NCI-H526 treated with DMSO at 0.1 percent for 48 hours (cell line): ENCODE measurements around the gene ESPNL.

Source experiments
- DNase-seq: peaks from one replicate; lab custom pipeline; 2025; lab: John Stamatoyannopoulos, UW

The ESPNL gene

DNA sequence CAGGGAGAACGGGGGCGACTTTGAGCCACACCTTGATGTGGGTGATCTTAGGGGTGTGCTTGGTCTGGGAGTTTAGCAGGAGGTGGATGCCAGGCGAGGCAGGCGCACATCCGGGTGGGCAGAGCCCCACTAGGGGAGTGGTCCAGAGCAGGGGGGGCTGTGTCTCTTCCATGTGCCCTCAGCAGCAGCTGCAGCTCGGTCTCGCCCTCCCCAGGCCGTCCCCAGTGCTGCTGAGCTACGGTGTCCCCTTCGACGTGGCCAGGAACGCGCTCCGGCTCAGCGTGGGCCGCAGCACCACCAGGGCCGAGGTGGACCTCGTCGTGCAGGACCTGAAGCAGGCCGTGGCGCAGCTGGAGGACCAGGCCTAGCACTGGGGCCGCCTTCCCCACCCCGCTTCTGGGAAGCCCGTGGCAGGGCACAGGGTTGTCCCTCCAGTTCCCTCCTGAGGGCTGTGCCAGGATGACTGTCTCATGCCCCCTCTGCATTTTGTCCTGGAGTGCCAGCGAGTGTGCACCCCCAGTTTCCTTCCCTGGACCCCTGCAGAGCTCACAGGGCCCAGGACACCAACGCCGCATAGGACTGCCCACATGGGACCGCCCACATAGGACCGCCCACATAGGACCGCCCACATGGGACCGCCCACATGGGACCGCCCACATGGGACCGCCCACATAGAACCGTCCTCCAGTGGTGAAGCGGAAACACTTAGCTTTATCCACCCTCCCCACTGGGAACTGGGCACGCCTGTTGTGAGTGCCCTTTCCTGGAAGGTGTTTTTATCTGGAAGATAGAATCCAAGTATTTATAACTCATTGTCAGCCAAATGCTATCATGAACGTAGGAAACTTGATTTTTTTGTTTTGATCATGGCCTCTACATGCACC lies 1.9 kb upstream of the ESPNL start:
- DNase-seq, result peak; percentile 64

DNA sequence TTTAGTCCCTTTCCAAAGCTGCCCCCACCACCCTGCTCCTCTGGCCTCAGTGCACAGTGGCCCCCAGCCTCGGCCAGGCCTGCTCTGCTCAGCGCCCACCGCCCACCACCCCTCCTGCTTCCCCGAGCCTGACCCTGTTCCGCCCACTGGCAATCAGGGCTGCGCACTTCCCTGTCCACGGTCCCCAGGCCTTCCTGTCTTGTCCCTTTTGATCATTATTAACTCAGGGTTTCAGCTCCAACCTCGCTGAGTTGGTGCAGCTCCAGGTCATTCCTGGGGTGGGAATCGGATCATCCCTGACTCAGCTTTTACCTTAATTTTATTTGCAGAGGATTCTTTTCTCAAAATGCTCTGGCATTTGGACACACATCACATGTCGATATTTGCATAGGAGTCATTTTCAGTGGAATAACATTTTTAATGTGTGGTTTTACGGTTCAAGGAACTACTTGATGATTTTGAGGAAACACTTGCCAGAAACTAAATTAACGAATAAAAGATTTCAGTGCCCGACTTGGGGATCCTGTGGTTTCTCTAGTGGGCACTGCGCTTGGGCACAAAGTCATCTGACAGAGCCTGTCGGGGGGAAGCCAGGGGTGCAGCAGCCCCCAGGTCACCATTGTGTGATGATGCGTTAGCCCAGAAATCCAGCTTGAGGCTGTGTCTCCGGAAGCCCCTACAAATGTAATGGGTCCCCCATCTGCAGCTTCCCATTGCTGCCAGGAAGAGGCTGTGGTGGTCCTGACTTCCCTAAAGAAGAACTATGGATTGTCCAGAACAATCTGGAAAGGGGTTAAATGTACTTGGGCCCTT lies 1.0 kb upstream of the ESPNL start:
- DNase-seq, result peak; percentile 24

DNA sequence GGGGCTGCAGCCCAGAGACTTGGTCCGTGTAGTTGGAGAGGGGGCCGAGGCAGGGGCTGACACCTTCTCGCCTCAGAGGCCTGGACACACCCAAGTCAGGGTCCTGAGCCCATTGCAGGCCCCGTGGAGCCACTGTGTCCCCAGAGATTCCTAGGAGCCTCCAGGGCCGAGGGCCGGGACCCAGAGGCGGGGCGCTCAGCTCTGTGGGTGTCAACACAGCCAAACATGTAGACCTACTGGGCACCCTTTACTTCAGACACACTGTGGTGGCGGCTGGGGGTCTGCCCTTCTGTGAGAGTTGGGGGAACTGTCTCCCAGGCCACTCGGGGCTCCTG lies 459 bp upstream of the ESPNL start:
- no peak for DNase-seq

DNA sequence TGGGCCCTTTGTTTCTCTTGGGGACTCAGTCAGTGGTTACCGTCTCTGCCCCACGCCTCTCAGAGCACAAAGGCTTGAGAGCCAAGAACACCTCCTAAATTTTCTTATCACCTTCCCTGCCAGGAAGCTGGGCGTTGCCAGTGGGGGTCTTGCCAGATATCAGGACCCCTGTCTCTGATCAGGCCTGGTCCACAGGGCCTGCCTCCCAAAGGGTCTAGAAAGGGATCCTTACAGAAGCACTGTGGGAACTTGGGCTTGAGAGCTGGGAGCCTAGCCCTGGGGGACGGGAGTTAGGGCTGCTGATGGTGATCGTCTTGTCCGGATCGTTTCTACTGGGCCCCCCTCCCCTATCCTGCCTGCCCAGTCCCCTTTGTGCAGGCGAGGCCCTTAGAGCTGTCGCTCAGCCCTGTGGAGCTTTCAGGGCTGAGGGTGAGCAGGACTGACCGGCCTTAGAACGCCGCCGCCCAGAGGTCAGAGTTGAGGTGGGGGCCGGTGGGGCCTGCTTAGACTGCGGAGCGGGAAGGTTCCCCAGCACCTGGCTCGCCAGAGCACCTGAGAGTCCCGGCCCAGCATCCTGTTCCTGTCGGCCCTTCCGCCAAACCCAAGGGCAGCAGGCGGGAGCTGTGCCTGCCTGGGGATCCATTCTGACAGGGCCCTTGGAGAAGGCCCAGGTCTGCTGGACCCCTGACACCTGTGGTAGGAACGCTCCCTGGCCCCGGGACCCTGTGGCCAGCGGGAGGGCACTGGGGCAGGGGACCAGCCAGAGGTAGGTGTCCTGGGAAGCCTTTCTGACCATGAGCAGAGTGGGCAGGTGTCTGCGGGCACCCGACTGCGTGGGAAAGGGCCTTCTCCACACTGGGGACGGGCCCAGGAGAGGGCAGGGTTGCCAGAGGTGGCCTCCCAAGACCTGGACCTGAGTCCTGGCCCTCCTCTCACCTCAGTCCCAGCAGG lies 956 bp downstream of the ESPNL start:
- no peak for DNase-seq

DNA sequence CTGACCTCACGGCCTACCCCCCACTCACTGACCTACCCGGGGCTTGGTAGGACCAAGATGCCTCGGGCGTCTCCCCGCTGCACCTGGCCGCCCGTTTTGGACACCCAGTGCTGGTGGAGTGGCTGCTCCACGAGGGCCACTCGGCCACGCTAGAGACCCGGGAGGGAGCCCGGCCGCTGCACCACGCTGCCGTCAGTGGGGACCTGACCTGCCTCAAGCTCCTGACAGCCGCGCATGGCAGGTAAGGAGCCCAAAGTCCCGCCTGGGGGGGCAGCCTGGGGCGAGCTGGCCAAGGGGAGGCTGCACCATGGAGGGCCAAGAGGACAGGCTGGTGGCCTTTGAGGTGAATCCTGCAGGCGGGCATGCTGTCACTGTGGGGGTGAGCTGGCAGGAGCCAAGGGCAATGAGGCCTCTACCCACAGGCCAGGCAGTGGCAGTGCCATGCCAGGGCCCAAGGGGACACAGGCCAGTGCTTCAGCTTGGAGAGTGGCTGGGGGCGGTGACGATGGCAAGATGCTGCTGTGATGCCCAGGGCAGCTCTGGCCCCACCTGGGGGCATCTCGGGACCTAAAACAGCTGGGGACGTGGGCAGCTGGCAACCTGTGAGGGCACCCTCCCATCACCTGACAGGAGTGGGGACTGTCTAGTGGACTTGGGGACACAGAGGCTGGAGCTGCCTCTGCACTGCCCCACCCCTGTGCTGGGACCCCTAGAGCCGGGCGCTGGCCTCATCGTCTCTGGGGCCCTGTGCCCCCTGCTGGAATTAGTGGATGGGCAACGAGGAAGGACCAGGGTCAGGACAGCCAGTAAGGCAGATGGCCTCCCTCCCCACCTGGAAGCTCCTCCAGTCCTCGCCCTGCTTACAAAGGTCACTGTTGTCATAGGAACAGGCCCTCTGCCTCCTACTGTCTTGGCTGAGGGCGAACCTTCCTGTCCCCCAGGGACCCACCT lies 2.0 kb downstream of the ESPNL start:
- no peak for DNase-seq

- no peak for DNase-seq
Observed at GRCh38 chr2:238102865-238103264, 2.7 kb downstream of the ESPNL start.

- DNase-seq, result no peak
Observed at GRCh38 chr2:238103465-238104225, 3.5 kb downstream of the ESPNL start.

GRCh38 chr2:238104226-238104690 lies 4.1 kb downstream of the ESPNL start:
- DNase-seq, result no peak

DNA sequence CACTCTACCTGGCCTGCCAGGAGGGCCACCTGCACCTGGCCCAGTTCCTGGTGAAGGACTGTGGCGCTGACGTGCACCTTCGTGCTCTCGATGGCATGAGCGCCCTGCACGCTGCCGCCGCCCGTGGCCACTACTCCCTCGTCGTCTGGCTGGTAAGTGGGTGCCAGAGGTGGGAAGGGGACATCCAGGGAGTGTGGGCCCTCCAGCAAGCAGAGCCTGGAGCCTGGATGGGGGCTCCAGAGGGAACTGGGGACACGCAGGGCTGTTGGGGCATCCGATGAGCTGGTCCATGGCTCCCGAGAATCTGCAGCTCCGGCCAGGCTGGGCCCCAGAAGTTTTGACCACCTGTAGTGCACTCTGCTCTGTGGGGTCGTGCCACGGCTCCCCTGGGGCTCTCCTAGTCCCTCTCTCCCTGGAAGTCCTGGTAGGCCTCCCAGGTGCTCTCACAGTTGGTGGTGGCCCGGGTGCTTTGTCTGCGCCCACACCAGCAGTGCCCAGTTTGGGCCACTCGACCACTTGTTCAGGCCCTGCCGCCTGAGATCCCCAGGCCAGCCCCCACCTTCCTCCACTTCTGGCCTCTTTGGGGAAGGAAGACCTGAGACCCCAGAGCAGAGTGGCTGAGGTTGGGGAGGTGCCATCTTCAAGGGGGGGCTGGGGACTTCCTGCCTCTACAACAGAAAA lies 4.7 kb downstream of the ESPNL start:
- no peak for DNase-seq

GRCh38 chr2:238105506-238106338 lies 5.6 kb downstream of the ESPNL start:
- DNase-seq, result no peak

DNA sequence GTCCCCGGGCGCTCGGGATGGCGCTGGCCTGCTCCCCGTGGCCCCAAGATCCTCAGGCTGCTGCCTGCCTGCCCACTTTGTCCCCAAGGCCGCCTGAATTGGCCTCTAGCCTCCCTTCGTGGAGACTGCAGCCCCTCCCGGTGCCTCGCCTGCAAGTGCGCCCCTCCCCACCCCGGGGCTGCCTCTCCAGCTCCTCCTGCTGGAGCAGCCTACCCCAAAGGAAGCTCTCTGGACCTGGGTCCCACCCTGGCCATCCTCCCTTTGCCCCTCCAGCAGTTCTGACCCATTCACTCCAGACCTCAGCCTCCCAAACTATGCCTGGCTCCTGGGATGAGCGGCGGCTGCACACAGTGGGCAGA lies 6.2 kb downstream of the ESPNL start:
- DNase-seq, result no peak

- no peak for DNase-seq
Observed at GRCh38 chr2:238106698-238107524, 6.8 kb downstream of the ESPNL start.

DNA sequence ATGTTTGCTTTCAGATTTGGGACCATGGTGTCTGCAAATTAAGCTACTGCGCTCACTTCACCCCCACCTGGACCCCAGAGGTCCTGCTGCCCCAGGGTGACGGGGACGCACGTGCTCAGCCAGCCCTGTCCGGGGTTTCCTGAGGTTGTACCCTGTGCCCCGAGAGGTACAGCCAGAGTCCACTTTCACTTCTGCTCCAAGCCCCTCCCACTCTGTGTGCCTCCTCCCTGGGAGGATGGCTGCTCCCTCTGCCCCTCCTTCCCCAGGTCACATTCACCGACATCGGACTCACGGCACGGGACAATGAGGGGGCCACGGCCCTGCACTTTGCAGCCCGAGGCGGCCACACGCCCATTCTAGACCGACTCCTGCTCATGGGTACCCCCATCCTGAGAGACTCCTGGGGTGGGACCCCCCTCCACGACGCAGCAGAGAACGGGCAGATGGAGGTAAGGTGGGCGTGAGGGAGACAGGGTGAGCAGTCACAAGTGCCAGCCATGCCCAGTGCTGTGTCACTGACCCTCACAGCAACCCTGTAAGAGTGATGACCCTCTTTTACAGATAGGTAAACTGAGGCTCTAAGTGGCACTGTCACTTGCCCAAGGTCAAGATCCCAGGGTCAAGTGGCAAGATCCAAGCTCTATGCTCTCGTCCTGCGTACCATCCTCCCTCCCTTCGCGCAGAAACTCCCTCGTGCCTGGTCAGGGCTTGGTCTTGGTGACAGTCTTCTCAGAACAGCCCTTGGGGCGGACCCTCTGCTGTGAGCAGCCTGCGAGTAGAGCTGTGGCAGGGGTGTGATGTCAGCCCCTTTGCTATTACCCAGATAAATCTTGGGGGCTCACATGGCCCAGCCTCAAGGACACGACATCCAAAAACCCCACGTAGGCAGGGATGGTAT lies 7.6 kb downstream of the ESPNL start:
- no peak for DNase-seq

GRCh38 chr2:238108423-238109183 lies 8.5 kb downstream of the ESPNL start:
- no peak for DNase-seq

- no peak for DNase-seq
Observed at GRCh38 chr2:238113611-238114010, 13.5 kb downstream of the ESPNL start.

DNA sequence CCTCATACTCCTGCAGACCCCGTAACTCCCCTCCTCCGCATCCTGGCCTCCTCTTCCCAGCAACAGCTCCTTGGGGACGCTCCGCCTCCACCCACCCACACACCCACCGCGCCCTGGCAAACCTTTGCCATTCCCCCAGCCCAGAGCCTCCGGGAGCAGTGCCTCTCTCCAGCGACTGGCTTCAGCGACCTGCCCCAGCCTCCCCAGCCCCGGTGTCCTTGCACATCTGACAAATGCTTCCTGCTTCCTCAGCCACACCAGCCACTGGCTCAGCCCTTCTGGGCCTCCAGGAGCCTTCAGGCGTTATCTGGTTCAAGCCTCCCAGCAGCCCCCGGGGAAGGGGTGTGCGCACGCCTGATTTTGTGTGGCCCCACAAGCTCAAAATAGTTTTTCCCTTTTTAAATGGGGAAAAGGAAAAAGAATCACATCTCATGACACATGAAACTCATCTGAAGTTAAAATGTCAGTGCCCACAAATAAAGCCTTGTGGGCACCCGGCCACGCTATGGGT lies 14.2 kb downstream of the ESPNL start:
- no peak for DNase-seq
